Lower lobe of right lung (tissue), 2 donors: Measurements from ENCODE around the gene UGT1A10. TPM values are rescaled to one million over a fixed set of nuclear protein-coding genes. Genes with fewer than 3 reads are reported as not detected.
A peak's percentile ranks its signal among the peaks of the same experiment; 100 is the strongest.

Source experiments
- ATAC-seq, 2 donors: fragments of 200-7000 bp; cut with Tn5 transposase; one replicate each; pipeline ENCODE4 v1.9.1; 2020 to 2022; ENCODE audit warnings: mild to moderate bottlenecking in 2 of 2, moderate library complexity in 2 of 2
- DNase-seq: peaks from one replicate; pipeline ENCODE4 v3.0.0-alpha.2; 2020
- H3K27ac ChIP-seq: fragments of 200-600 bp; one replicate; pipeline ENCODE4 v1.8.0; 2022
- H3K27me3 ChIP-seq: fragments of 200-600 bp; one replicate; pipeline ENCODE4 v1.8.0; 2022; ENCODE audit warnings: low read depth
- H3K36me3 ChIP-seq: fragments of 200-600 bp; one replicate; pipeline ENCODE4 v1.8.0; 2022; ENCODE audit warnings: mild to moderate bottlenecking
- H3K4me1 ChIP-seq: fragments of 200-600 bp; one replicate; pipeline ENCODE4 v1.8.0; 2022
- H3K4me3 ChIP-seq: fragments of 200-600 bp; one replicate; pipeline ENCODE4 v1.8.0; 2022; ENCODE audit warnings: mild to moderate bottlenecking
- H3K9me3 ChIP-seq: fragments of 200-600 bp; one replicate; pipeline ENCODE4 v1.8.0; 2022
- CTCF ChIP-seq: fragments of 200-600 bp; IDR thresholded peaks from one replicate; pipeline ENCODE4 v1.8.0; 2022; ENCODE audit warnings: antibody characterized with exemption, mild to moderate bottlenecking
- intact Hi-C: fragments of 100-400 bp; cut with DNase I; formaldehyde crosslinking; loops from one replicate; pipeline ENCODE4 v1.11.0; 2022
- total RNA-seq: library from RNA; stranded (reverse); fragmentation: NEBNext Ultra II Directional; extraction: Animal tissue kit (Norgen Biotek cat#: 25700); gene quantifications from one replicate; pipeline ENCODE4 v1.2.1, GENCODE V29; 2021
- donor health status: DM: no; HTN: yes; CAD: no; lungs with severe emphysema.

Gene UGT1A10
- total RNA-seq, 1 donor from 2014 or later: not detected

GRCh38 chr2:233807215-233807865, 171.1 kb downstream of the UGT1A10 start:
- H3K4me1 ChIP-seq: no peaks in the 10 kb centered on the region
- DNase-seq (peak; percentile 21), ATAC-seq (no peak)
- no peaks in the 10 kb centered on the region for H3K9me3 ChIP-seq
- no peaks in the 10 kb centered on the region for H3K27me3 ChIP-seq
- H3K36me3 ChIP-seq: no peaks in the 10 kb centered on the region
- TF ChIP-seq CTCF: no peak
- intact Hi-C loops: no loop called here
- H3K27ac ChIP-seq: no peak overlapping the region
- H3K4me3 ChIP-seq: no peak overlapping the region

GRCh38 chr2:233807966-233808935, 172.0 kb downstream of the UGT1A10 start:
- Histone ChIP-seq H3K27ac (no peak overlapping the region), H3K27me3 (no peaks in the 10 kb centered on the region), H3K9me3 (no peaks in the 10 kb centered on the region), H3K36me3 (no peaks in the 10 kb centered on the region), H3K4me3 (no peak overlapping the region), H3K4me1 (no peaks in the 10 kb centered on the region)
- TF ChIP-seq CTCF: no peak
- no peak for ATAC-seq
- peak; percentile 12 for DNase-seq
- intact Hi-C loops: no loop called here

- Histone ChIP-seq H3K4me1 (no peaks in the 10 kb centered on the region), H3K9me3 (no peaks in the 10 kb centered on the region), H3K27ac (no peak overlapping the region), H3K36me3 (no peaks in the 10 kb centered on the region), H3K4me3 (no peak overlapping the region), H3K27me3 (no peaks in the 10 kb centered on the region)
- DNase-seq (no peak), ATAC-seq (no peak)
- intact Hi-C loops: no loop called here
- no peak for TF ChIP-seq CTCF
These were observed 174.1 kb downstream of the UGT1A10 start for GRCh38 chr2:233810385-233810784.

- H3K27ac ChIP-seq: no peak overlapping the region
- intact Hi-C loops: no loop called here
- no peaks in the 10 kb centered on the region for H3K9me3 ChIP-seq
- TF ChIP-seq CTCF: no peak
- DNase-seq: no peak
- no peaks in the 10 kb centered on the region for H3K4me1 ChIP-seq
- H3K4me3 ChIP-seq: no peak overlapping the region
- H3K27me3 ChIP-seq: no peaks in the 10 kb centered on the region
- no peaks in the 10 kb centered on the region for H3K36me3 ChIP-seq
- ATAC-seq: no peak
These were observed 174.8 kb downstream of the UGT1A10 start for GRCh38 chr2:233811087-233811486.

GRCh38 chr2:233811732-233812131, 175.5 kb downstream of the UGT1A10 start:
- no peak overlapping the region for H3K27ac ChIP-seq
- H3K9me3 ChIP-seq: no peaks in the 10 kb centered on the region
- TF ChIP-seq CTCF: no peak
- H3K36me3 ChIP-seq: no peaks in the 10 kb centered on the region
- no peaks in the 10 kb centered on the region for H3K4me1 ChIP-seq
- intact Hi-C loops: no loop called here
- H3K4me3 ChIP-seq: no peak overlapping the region
- ATAC-seq: no peak
- no peaks in the 10 kb centered on the region for H3K27me3 ChIP-seq
- DNase-seq: no peak
